GM19240 (cell line): ENCODE data around the gene DENND6B.

ENCODE experiments used
- DNase-seq: peaks from one replicate; pipeline ENCODE4 v3.0.0; 2011; ENCODE audit warnings: low spot score; ENCODE audit not compliant: insufficient read length

DENND6B gene

DNA sequence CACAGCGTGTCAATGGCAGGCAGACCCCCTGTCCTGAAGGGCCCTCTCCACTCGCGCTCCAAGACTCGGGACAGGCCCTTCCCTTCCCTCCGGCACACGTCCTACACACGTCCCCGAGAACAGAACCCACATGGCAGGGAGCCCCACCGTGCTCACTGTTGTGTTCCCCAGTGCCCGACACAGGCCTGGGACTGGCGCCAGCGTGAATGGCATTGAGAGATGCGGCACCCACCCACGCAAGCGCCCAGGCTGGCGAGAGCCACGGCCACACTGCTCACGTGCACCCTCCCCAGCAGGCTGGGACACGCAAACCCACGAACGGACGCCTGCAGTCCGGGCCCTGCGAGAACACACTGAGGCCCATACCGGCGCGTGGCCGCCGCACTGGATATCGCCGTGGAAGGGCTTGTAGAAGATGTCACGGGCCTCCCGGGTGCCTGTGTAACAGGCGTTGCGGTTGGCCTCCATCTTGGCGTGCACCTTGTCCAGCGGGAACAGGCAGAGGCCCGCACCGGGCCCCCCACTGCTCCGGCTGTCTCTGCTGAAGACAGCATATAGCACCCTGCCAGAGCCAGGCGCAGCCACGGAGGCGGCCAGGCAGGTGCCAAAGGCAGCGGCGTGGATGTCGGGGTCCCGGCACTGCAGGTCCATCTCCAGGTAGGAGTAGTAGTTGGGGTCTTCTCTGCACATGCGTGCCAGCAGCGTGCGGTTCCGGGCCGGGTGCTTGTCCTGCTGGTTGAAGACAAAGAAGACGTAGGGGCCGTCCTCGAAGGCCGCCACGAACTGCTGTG is 37.5 kb downstream of the DENND6B start:
- DNase-seq: no peak

DNA sequence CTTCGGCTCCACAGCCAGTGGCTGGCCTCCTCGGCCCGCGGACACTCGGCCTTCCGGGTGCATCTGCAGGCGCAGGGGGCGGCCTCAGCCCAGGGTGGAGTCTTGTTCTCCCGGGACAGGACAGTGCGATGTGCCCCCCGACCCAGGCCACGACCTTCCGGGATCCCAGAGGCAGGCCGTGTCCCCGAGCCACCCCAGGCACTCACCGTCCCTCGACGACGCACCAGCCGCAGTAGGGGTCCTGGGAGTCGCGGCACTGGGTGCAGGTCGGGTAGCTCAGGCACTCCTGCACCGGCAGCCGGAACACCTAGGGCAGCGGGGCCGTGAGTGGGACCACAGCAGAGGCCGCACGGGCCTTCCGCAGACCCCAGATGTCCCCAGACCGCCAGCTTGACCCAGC is 39.1 kb downstream of the DENND6B start:
- no peak for DNase-seq

DNA sequence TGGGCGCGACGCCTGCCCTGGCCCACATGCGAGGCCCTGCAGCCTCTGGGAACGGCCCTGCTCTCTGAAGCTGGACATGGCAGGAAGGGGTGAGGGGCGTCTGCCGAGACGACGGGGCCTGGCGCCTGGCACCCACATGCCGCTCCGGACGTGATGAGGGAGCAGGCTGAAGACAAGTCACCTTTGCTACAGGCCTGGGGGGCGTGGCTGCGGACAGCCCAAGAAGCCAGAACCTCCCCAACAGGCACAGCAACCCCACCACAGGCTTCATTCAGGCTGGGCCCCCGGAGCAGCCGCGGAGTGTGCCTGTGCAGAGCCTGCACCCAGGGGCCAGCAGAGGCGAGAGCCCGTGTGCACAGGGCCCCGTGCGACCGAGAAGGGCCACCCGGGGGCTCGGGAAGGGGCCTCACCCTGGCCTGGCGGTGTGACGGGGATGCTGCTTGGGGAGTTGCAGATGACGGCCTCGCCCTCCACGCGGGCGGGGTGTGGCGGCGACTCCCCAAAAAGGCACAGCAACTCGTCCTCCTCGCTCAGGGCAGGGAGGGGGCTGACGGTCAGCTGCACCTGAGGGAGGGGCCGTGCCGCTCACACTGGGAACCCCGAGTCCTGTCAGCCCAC is 40.0 kb downstream of the DENND6B start:
- DNase-seq: no peak

DNA sequence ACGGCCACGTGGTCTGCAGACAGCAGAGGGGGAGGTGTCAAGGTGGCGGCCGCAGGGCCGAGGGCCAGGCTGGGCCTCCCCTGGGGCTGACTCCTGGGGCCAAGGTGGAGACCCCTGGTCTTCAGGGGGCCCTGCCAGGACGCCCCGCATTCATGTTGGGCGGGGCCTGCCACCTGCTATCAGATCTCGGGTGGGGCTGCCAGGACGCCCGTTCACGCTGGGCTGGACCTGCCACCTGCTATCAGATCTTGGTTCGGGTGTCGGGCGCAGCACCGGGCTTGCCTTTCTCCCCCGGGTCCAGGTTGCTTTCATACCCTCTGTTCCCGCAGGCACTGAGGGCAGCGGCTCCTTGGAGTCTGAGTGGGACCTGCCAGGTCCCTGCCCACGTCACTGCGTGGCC is 40.5 kb downstream of the DENND6B start:
- DNase-seq: no peak

DNA sequence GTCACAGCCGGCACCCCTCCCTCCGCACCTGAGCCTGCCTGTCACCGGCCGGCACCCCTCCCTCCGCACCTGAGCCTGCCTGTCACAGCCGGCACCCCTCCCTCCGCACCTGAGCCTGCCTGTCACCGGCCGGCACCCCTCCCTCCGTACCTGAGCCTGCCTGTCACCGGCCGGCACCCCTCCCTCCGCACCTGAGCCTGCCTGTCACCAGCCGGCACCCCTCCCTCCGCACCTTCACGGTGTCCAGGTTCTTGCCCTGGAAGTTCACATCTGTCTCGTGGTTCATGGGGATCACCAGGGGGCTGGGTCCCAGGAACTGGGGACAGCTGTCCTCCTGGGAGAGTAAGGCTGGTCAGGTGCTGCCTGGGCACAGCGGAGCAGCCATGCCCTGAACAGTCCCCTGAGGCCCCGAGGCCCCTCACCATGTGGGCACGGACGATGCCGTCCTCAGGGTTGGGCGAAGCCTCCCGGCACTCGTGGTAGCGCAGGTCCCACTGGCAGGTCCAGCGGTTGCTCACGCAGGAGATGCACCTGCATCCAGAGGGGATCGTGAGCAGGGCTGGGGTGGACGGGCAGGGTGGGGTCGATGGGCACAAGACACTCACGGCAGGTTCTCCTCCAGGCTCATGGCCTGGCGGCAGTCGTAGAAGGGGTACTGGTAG is 41.1 kb downstream of the DENND6B start:
- DNase-seq: no peak

DNA sequence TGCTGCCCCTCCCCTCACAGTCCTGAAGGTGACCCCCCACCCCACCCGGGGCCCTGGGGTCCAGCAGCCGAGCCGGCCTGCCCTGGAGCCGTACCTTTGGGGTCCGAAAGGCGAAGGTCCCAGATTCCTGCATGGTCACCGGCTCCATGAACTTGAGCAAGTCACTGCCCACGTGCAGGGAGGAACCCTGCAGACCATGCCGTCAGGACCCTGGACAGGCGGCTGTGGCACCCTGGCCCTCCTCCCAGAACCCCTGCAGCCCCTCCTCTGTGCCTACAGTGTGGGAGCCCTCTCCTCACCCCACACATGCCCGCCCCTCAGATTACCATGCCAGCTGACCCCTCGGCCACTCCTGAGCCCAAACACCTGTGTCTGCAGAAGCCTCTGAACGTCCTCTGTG is 42.3 kb downstream of the DENND6B start:
- no peak for DNase-seq

DNA sequence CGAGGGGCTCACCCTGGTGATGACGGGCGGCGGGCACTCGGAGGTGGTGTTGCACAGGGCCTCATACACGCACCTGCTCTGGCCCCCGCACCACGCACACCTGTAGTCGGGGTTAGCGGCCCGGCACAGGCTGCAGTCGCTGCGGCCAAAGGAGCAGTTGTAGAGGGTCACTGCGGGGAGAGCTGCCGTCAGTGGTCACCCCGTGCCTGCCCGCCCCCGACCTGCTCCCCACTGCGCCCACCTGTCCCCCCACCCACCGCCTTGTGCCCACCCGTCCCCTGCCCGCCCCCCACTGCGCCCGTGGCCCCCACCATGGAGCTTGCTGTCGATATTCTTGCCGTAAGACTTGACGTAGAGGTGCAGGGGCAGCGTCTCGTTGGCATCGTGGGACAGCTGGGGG is 43.0 kb downstream of the DENND6B start:
- no peak for DNase-seq

DNA sequence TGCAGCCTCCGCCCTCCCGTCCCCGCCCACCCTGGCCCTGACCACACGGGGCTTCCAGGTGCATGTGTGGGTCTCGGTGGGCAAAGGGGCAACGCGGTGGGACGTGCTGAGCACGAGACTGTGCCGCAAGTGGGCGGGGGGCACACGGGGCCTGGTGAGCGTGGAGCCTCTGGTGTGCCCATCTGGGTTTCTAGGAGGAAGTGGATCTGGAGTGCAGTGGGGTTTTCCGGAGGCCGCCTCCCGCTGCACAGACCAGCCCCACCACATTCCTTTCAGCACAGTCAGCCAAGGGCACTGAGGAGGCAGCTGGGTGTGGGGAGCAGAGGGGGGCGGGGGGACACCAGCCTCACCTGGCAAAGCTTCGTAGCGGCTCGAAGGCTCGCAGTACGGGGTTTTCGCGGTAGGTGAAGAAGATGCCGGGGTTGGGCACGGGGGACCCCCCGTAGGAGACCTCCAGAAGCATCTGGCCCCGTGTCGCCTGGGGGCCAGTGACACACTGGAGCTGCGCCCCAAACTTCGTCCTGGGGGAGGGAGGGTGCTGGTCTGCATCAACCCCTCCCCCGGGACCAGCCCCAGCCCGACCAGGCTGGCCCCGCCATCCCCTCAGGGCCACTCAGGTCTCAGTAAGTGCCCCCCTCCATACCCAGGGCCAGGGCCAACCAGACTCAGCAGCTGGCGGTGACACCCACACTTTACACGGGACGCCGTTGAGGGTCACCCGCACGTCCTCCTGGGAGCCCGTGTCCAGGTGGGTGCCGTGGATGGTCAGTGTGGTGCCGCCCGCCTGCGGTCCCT is 44.3 kb downstream of the DENND6B start:
- no peak for DNase-seq

DNA sequence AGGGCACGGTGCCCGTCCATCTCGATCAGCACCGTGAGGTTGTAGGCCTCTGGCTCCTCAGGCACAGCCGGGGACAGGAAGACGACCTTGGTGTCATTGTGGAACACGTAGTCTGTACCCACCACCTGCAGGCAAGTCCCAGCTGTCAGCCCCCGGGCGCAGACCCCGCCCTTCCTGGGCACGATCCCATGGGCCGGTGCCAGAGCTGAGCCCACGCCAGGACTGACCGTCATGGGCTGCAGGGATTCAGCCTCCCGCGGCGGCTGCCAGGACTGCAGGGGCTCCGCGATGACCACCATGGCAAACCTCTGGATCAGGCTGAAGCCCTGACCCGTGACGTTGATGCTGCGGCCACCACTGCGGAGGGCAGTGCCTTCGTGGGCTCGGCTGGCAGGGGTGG is 44.9 kb downstream of the DENND6B start:
- no peak for DNase-seq

DNA sequence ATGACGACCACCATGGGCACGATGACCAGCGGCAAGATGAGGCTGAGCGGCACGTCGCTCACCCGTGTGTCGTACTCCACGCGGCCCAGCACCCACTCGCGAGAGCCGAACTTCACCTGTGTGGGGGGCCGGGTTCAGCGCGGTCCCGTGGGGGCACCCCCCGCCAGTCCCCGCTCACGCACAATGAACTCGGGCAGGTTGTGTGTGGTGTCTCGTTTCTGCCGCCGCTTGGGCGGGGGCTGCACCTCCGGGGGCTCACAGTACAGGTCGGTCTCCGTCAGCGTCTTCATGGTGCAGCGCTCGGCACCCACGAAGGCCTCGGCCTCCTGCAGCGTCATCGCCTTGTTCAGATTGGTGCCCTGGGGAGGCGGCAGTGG is 45.4 kb downstream of the DENND6B start:
- no peak for DNase-seq

DNA sequence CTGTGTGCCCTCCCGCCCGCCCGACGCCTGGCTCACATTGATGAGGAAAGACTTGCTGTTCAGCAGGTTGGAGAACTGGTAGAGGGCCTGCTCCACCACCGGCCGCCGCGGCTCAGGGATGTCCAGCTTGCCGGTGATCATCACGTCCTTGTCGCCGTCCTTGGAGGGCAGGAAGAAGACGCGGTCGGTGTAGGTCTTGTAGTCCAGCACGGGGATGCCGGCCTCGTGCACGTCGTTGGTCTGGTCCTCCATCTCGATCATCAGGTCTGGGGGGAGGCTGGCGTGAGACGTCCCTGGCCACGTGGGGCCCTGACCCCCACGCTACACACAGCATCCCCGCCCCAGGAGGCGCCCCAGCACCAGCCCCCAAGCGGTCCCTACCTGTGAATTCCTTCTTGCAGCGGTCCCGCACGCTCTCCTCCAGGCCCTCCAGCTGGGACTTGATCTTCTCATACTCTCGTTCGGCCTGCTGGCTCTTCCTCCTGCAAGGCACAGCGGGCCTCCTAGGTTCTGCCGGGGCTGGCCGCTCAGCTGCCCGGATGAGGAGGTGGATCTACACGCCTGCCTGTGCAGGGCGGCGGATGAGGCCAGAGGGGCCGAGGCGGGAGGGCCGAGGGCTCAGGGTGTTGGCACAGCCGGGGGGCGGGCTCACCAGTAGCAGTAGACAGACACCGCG is 46.0 kb downstream of the DENND6B start:
- no peak for DNase-seq

DNA sequence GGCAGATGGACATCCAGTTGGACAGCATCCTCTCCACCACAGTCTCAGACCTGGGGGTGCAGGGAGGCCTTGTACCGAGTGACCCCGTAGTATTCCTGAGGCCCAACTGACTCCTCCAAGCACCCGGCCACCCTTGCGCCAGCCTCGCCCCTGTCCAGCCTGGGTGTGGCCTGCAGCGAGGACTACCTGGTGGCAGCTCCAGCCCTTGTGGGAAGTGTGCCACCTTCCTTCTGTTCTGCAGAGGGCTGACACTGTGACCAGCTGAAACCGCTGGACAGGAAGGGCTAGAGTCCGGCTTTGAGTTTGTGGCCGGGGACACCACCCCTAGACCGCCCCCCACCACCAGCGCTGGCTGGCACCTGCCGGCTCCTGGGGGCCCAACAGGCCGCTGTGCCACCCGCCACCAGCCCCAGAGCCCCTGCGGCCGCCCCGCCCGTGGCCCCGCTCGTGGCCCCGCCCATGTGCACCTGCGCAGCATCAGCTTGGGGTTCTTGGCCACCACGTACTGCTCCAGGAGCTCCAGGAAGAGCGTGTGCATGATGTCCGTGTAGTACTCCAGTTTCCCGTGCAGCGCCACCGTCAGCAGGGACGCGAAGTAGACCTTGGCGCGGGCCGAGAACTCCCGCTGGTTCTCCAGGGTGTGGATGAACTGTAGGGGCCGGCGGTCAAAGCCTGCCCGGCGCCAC is 46.6 kb downstream of the DENND6B start:
- DNase-seq: no peak

DNA sequence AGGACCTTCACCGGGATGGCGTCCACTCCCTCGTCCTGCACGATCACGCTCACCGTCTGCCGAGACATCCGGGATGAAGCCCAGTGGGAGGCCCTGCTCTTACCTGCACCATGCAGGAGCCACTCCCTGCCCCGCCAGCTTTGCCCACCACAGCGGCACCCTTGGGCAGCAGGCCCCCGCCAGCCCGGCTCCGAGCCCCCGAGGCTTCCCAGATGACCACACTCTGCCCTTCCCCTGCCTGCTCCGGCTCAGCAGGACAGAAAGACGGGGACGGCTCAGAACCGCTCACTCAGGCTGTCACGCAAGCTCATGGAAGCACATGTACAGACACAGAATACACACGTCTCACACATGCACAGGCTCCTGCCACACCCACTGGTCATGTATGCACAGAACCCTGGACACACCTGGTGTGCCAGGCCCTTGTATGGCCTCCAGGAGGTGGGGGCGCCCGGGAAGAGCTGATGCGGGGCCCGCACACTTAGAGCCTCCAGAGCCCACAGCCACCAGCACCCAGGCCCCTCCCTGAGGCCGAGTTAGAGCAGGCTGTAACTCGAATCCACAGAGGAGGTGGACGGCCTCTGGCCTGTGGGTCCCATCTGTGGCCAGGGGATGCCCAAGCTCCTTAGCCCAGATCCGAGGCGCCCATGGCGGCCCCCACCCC is 47.7 kb downstream of the DENND6B start:
- no peak for DNase-seq

DNA sequence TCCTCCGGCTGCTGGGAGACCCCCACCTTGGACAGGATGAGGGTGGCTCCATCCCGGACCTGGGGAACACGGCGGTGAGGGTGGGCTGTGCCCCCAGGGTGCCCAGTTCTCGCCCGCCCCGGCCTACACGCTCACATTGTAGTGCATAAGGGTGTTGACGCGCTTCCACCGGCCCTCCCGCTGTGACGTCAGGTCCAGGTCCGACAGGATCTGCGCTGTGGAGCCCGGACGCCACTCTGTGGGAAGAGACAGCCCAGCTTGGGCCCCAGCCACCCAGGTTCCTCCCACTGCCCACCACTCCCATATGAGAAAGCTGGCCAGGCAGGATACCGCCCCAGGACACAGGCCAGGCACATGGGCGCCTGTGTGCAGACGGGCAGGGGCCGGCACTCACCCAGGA is 48.4 kb downstream of the DENND6B start:
- DNase-seq: no peak

DNA sequence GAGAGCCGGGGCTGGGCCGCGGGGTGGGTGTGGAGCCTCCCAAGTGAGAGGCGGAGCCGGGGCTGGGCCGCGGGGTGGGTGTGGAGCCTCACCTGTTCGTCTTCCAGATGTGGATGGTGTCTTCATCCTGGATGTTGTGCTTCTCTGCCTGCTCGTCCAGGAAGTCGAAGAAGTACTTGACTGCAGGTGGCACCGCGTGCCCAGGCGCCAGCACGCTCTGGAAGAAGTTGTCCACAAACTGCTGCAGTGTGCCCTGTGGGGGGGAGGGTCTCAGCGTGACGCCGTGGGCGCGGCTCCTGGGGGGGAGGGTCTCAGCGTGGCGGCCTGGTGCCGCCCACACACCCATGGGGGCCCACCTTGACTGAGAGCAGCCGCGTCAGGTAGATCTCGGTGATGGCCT is 49.1 kb downstream of the DENND6B start:
- no peak for DNase-seq

DNA sequence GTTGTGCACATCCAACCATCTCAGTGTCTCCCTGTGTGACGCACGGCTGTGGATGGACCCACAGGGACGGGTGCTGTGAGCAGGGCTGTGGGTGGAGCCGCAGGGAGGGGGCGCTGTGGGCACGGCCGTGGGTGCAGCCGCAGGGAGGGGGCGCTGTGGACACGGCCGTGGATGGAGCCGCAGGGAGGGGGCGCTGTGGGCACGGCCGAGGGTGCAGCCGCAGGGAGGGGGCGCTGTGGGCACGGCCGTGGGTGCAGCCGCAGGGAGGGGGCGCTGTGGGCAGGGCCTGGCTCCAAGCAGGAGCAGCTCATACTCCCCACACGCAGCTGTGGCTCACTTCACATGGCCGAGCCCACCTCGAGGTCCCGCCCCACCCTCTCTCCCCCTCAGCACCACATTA is 50.7 kb downstream of the DENND6B start:
- DNase-seq: peak; percentile 92

DNA sequence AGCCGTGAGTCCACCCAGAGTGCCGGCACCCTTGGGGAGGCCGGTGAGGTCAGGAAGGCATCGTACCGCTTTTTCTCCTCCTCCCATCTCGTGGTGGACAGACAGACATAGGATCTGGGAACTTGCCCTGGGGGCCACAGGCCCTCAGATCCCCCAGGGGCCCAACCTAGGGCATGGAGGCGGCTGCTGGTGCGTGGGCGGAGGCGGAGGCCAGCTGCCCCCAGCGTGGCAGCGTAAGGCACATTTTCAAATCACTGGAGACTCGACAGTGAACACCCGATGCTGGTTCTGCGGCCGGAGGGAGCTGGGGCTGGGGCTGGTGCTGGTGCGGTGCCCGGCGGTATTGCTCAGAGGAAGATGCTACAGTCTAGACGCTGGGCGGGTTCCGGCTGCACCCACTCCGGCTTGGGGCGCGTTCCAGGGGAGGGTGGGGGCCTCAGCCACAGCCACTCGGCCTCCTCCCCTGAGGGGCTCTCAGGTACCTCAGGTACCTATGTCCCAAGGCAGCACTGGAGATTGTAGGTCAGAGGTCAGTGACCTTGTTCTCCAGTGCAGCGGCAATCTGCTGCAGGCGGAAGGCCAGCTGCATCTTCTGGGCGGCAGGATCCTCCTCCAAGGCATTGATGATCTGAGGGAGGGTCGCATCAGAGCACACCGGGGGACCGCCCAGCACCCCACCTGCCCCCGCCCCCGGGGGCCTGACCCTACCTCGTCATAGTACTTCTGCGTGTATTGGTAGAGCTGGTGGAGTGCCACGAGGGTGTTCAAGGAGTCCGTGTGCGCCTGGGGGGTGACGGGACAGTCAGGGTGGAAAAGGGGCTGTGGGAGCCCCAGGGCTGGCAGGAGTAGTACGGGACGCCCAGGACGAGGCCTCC is 51.4 kb downstream of the DENND6B start:
- DNase-seq: no peak

DNA sequence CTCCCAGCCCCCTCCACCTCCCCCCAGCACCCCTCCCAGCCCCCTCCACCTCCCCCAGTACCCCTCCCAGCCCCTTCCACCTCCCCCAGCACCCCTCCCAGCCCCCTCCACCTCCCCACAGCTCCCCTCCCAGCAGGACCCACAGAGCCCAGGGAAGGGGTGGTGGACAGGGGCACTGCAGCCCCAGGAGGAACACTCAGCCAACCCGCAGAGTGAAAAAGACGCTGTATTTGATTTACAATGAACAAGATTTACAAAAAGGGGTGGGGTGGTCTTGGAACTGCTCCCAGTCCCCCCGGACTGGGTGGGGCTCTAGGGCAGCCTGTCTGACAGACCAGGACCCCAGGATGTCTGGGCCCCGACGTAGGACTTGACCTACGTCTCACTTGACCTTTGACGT is 52.0 kb downstream of the DENND6B start:
- DNase-seq: no peak

DNA sequence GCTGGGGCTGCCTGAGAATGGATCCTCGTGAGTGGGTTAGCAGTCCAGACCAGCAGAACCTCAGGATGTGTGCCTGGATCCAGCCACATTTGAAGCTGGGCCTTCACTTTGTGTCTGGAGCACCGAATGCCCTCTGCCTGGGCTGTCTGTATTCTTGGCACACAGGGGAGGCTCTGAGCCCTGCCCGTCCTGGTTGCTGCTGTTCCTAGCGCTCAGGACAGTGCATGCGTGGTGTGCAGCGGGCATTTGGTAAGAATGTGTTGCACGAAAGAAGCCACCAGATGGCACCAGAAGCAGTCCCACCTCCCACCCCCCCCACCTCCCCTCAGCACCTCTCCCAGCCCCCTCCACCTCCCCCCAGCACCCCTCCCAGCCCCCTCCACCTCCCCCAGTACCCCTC is 52.5 kb downstream of the DENND6B start:
- no peak for DNase-seq
